ENCODE data around the gene PANX2.
A peak's percentile ranks its signal among the peaks of the same experiment; 100 is the strongest.

The PANX2 gene

DNA sequence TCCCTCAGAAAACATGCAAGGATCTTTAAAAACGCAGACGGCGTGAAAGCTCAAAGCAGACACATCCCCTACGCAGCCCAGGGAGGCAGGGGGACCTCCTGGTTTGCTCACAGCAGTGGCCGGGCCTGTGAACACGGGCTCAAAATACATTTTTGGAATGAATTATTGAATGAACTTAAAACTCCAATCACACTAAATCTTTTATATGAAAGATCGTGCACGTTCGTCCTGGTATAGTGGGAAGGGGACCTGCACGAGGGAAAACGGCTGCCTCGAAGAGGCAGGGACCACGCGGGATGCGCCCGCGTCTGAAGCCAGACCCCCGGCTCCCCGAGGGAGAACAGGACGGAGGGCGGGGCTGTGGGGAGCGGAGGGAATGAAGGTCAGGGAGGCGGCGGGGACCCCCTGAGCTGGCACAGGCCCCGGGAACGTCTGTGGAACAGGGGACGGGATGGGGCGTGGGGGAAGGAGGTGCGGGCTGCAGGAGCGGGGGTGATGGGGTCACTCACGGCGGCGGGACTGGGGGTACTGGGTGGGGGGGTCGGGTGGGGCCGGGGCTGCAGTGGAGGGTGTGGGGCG, 1.3 kb upstream of the PANX2 start:
- H3K4me3 ChIP-seq (ENCODE audit: low read depth, low read length), result peak overlapping the region; percentile 35

DNA sequence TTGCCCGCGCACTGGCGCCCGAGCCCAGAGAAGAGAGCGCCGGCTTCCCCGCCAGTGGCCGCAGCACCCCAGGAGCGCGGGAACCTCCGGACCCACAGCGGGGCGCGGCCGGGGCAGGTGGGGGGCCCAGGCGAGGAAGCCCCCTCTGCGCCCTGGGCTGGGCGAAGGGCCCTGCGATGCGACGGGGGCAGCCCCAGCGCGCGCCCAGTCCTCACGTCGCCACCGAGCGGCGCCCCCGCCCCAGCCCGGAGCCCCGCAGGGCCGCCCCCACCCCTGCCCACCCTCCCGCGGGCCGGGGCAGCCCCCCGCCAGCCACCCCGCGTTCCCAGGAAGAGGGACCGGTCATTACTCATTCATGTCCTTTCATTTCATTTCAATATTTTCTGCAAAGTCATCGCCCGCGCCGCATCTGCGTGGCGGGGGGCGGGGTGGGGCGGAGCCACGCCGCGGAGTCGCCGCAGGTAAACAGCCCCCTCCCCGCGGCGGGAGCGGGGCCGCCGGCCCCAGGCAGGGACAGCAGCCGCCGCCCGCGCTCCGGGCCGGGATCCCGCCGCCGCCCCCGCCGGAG, 673 bp upstream of the PANX2 start:
- peak overlapping the region; percentile 35 for H3K4me3 ChIP-seq (ENCODE audit: low read depth, low read length)

DNA sequence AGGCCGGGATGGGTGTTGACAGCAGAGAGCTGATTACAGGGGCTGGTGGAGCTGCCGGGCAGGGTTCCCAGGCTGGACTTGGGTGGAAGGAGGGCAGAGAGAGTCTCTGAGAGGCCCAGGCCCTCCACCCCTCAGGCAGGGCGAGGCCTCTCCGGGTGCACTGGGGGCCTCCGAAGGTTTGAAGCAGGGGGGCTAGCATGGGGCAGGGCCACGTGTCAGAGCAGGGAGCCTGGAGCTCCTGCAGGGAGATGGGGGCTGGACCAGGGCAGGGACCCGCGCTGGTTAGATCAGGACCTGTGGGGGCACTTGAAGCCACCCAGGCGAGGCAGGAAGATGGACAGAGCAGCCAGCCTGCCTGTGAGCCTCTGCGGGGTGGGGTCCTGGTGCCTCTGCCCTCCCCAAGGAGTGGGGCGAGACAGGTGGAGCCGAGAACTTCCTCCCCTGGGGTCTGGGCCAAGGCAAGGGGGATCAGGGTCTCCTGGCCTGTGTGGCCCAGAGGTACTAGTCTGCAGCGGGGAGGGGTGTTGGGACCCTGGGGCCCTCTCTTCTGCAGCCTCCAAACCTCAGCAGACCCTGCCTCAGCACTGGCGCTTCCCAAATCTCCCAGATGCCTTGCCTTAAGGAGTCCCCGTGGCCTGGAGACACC, 911 bp downstream of the PANX2 start:
- peak overlapping the region; percentile 78 for H3K4me3 ChIP-seq (ENCODE audit: low read depth, low read length)

DNA sequence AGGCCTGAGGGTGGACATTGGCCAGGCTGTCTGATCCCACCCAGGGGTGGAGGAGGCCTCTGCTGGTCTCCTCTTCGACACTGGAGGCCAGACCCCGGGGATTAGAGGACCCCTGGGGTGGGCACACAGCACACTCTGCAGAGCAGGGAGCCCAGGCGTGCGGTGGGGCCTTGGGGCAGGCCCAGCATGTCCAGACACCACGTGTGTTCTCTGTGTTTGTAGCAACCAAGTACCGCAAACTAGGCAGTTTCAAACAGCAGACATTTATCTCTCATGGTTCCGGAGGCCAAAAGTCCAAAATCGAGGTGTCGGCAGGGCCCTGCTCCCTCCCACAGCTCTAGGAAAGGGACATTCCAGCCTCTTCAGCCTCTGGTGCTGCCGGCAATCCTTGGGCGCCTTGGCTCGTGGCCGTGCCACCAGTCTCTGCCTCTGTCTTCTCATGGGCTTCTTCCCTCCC, 1.5 kb downstream of the PANX2 start:
- H3K4me3 ChIP-seq (ENCODE audit: low read depth, low read length), result no peak overlapping the region

DNA sequence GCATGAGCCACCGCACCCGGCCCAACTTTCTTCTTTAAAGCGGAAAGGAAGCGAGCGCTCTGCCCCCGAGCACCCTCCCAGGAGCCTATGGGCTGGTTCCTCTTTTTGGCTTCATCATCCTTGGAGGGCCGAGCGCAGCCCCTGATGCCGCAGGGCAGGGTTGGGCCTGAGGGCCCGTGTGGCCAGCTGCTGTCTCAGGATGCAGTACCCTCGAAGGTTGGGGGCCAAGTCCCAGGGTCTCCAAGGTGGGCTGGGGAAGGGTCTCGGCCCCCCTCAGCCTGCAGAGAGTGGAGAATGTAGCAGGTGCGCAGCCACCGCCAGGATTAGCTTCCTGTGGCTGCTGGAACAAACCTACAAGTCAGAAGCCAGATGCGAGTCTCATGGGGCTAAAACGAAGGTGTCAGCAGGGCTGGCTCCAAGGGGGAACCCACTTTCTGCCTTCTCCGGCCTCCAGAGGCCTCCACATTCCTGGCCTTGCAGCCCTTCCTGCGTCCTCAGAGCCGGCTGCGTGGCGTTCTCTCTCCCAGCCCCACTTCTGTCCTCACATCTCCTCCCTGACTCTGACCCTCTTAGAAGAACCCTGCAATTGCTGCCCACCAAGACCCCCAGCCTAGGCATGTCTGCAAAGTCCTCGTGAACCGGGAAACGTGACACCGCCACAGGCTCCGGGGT, 2.9 kb downstream of the PANX2 start:
- H3K4me3 ChIP-seq (ENCODE audit: low read depth, low read length), result no peak overlapping the region

DNA sequence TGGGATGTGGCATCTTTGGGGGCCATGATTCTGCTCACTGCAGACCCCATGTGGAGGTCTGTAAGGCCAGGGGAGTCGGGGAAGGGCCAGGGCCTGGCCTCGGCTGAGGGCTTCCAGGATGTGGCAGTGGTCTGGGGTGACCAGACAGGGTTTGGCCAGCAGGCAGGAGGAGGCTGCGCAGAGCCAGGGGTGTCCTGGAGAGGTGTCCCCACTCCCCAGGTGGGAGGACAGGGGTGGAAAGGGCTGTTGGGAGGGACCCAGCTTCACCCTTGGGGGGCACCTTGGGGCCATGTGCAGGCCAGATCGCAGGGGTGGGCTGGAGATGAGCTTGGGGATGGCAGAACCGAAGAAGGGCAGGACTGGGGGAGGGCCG, 3.4 kb downstream of the PANX2 start:
- H3K4me3 ChIP-seq (ENCODE audit: low read depth, low read length), result no peak overlapping the region

DNA sequence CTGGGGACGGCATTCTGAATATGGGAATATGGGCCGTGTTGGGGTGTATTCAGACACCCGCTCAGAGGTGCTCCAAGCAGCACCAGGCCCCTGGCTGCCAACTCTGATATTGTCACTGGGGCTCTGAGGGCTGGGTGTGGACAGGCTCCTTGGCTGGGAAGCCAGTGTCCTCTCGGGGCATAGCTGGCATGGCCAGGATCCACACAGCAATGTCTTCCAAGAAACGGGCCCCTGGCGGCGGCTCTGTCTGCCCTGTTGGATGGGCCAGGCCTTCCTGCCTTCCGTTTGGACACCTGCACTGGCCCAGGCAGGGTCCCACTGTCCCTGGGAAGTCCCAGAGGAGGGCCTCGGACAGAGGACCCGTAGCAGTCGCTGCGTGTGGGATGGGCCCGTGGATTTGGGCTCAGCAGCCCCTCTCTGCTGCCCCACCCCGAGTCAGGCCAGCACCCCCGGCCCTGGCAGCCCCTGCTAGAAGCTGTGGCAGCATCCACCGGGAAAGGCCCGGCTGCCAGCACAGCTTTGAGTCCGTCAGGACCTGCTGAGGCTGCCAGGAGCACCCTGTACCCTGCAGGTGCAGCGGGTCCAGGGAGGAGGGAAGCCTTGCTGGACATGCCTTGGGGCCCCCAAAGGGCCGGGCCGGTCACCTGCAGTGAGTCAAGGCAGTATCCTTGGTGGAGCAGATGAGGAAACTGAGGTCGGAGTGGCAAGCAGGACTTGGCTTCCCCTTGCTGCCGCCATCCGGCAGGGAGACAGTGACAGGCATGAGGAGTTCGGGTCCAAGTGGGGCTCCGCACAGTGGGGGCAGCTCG, 4.1 kb downstream of the PANX2 start:
- no peak overlapping the region for H3K4me3 ChIP-seq (ENCODE audit: low read depth, low read length)

DNA sequence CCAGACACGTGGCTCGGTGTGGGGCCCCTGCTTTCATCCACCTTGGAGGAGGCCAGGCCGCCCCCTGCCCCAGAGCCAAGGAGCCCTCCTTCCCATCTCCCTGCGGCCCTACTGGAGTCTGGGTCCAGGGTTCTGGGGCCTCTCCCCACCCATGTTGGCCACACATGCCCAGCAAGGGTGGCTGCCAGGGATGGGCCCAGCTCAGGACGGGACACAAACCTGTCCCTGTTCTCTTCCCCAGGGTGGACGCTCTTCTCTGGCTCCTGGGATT, 4.6 kb downstream of the PANX2 start:
- H3K4me3 ChIP-seq (ENCODE audit: low read depth, low read length), result no peak overlapping the region

DNA sequence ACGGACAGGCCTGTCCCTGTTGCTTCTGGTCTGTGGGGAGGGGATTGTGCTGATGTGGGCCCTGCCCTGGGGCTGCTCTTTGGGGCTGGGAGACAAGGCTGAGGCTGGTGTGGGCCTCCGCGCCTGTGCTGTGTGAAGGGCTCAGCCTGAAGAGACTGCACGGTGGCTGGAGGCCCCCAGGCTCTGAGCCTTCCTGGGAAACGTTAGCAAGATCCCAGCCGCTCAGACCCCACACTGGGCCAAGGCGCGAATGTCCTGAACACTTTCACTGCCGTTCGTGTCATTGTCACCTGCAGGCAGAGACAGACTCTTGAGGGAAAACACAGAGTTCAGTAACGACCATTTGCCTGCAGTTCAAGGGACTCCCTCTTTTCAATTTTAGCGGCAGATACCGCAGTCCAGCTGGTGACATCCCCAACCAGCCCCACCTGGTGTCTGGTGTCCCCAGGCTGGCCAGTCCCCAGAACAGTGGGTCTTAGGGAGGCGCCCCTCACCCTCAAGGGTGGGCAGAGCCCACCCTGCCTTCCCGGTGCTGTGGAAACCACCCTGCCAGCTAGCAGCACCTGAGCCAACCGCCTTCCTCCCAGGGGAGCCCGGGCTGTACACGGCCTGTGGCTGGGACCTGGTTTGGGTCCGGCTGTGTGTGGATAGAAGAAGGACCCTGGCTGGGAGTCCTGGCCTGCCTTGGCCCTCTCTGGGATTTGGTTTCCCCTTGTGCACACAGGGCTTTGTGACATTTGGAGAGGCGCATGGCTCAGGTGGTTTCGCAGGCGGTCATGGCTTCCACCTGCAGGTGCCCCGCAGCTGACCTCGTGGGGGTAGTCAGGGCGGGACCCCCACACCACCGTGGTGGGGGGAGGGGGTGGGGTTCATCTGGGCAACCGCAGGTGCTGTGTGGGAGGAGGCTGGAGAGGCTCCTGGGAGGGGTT, 5.7 kb downstream of the PANX2 start:
- H3K4me3 ChIP-seq (ENCODE audit: low read depth, low read length), result no peak overlapping the region

DNA sequence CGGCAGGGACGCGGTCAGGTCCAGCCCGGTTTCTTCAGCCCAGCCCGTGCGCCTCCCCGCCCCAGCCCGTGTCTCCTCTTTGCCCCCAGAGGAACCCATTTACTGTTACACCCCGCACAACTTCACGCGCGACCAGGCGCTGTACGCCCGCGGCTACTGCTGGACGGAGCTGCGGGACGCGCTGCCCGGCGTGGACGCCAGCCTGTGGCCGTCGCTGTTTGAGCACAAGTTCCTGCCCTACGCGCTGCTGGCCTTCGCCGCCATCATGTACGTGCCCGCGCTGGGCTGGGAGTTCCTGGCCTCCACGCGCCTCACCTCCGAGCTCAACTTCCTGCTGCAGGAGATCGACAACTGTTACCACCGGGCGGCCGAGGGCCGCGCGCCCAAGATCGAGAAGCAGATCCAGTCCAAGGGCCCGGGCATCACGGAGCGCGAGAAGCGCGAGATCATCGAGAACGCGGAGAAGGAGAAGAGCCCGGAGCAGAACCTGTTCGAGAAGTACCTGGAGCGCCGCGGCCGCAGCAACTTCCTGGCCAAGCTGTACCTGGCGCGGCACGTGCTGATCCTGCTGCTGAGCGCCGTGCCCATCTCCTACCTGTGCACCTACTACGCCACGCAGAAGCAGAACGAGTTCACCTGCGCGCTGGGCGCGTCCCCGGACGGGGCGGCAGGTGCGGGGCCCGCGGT, 6.5 kb downstream of the PANX2 start:
- no peak overlapping the region for H3K4me3 ChIP-seq (ENCODE audit: low read depth, low read length)

DNA sequence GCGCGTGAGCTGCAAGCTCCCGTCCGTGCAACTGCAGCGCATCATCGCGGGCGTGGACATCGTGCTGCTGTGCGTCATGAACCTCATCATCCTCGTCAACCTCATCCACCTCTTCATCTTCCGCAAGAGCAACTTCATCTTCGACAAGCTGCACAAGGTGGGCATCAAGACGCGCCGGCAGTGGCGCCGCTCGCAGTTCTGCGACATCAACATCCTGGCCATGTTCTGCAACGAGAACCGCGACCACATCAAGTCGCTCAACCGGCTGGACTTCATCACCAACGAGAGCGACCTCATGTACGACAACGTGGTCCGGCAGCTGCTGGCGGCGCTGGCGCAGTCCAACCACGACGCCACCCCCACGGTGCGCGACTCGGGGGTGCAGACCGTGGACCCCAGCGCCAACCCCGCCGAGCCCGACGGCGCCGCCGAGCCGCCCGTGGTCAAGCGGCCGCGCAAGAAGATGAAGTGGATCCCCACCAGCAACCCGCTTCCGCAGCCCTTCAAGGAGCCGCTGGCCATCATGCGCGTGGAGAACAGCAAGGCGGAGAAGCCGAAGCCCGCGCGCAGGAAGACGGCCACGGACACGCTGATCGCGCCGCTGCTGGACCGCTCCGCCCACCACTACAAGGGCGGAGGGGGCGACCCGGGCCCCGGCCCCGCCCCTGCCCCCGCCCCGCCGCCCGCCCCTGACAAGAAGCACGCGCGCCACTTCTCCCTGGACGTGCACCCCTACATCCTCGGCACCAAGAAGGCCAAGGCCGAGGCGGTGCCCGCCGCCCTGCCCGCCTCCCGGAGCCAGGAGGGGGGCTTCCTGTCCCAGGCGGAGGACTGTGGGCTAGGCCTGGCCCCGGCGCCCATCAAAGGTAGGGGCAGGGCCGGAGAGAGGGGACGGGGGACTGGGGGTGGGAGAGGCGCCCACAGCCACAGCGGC, 7.3 kb downstream of the PANX2 start:
- H3K4me3 ChIP-seq (ENCODE audit: low read depth, low read length), result no peak overlapping the region

DNA sequence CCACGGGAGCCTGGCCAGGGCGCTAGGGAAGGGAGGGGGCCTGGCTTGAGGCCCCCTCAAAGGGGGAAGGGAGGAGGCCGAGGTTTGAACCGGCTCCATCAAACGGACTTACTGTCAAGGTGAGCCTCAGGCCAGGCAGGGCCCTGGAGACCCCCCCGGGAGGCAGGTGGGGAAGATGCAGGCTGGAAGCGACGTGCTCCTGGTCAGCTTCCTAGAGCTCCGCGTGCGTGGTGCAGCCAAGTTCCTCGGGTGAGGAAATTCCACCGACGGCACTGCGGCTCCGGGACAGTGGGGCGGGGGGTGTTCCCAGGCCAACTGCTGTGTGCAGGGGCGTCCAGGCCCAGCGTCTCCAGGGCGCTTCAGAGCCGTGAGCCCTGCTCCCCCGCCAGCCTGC, 7.9 kb downstream of the PANX2 start:
- no peak overlapping the region for H3K4me3 ChIP-seq (ENCODE audit: low read depth, low read length)

DNA sequence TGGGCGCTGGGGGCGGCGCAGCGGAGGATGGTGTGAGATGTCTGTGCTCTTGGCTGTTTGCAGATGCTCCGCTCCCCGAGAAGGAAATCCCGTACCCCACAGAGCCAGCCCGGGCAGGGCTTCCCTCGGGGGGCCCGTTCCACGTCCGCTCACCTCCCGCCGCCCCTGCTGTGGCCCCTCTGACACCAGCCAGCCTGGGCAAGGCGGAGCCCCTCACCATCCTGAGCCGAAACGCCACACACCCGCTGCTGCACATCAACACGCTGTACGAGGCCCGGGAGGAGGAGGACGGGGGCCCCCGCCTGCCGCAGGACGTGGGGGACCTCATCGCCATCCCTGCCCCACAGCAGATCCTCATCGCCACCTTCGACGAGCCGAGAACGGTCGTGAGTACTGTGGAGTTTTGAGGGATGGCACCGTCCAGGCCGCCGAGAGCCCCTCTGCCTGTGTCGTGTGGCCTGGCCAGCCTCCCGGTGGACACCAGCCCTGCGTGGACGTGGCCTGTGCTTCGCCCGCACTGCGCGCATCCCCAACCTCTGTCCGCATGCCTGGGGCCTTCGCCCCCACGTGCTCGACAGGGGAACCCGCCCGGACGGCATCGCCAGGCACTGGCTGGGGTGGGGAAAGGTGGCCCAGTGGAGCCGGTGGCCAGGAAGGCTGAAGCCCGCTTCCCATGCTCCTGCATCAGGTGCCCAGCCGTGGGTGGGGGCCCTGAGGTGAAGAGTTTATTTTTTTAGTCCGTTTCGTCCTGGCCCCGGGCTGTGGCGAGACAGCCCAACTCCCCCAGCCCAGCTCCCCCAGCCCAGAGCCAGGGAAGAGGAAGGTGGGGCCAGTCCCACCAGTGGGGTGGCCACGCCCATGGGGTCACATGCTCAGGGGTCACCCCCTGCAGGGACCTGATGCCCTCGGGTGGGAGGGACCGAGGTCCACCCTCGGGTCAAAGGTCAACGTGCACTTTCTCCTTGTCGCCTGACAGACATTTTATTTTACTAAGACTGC, 8.6 kb downstream of the PANX2 start:
- H3K4me3 ChIP-seq (ENCODE audit: low read depth, low read length), result no peak overlapping the region

DNA sequence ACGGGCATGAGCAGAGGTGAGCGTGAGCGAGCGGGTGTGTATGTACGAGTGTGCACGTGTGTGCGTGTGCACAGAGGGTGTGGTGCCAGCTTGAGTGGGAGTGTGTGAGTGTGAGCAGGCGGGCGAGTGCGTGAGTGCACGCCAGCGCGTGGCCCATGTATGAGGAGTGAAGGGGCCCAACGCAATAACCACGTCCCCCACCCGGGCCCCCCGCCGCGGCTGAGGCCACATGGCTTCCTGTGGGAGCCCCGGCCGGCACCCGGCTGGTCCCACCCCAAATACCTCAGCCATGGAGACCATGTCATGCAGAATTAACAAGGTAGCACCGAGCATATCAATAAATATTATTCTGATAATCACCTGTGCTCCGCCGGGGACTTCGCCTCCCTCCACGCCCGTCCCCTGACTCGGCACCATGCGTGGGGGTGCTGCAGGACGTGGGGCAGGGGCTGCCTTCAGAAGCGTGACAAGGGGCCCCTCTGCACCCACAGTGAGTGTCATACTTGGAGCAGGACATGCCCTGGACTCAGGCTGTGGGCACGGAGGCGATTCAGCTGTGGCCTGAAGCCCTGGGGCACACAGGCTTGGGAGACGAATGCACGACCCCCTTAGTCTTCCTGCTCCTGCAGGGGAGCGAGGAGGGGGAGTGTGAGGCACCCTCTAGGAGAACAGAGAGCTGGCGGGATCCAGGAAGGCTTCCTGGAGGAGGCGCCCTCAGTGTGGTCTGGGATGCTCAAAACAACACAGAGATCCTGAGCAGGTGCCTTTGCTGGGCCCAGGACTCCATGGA, 9.6 kb downstream of the PANX2 start:
- H3K4me3 ChIP-seq (ENCODE audit: low read depth, low read length), result no peak overlapping the region

DNA sequence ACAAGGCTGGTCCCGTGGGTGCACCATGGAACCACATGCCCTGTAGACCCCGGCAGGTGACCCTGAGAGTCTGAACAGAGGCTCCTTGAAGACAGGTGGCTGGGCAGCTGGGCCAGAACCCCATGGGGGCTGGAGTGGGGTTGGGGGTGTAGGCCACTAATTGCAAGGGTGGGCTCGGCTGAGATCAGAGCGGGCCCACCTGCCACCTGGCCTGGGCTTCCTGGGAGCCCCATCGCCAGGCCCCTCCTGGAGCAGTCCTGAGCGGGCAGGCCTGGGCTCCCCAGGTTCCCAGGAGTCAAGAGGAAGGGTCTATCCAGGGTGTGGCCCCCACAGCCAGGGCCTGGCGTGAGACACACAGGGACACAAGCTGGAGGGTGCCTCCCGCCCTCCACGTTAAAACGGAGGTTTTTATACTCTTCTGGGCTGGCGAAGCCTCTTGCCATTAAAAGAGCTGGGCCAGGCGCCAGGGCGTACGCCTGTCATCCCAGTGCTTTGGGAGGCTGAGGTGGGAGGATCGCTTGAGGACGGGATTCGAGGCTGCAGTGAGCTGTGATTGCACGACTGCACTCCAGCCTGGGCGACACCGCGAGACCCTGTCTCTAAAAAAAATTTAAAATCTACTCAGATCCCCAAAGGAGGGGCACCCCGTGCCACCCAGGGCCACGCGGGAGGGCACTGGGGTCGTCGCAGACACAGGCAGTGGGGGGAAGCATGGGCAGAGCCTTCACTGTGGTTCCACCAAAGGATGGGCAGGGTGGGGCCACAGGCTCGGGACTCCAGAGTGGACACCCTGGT, 10.4 kb downstream of the PANX2 start:
- no peak overlapping the region for H3K4me3 ChIP-seq (ENCODE audit: low read depth, low read length)

Data from iPS-11a (cell line).